ENCODE measurements around the gene GREB1L. TPM values are rescaled to one million over a fixed set of nuclear protein-coding genes. Genes with fewer than 3 reads are reported as not detected.

GREB1L gene
- total and polyA plus RNA-seq, 2 donors (not counting 1 experiment from before 2014, with no cell fraction given): 0.33 to 0.41 TPM

- no peak overlapping the region for H3K4me2 ChIP-seq (ENCODE audit: extremely low read depth, insufficient read depth, low read length)
- no peaks in the 10 kb centered on the region for H3K27me3 ChIP-seq (ENCODE audit: control insufficient read depth, insufficient read depth, low read length)
- H2AFZ ChIP-seq (ENCODE audit: low read length): no peak overlapping the region
- no peaks in the 10 kb centered on the region for H3K4me1 ChIP-seq (ENCODE audit: control insufficient read depth, extremely low read depth, insufficient read depth, low read length)
- no peak overlapping the region for H3K27ac ChIP-seq (ENCODE audit: insufficient read depth, low read length)
- H4K20me1 ChIP-seq (ENCODE audit: control insufficient read depth, extremely low read depth, insufficient read depth, low read length): no peaks in the 10 kb centered on the region
- no peak overlapping the region for H3K4me3 ChIP-seq (replicated peaks in 1 of 4; ENCODE audit: control extremely low read depth in 1 of 4, insufficient read depth in 1 of 4, low read depth in 3 of 4, low read length in 4 of 4)
- H3K36me3 ChIP-seq (ENCODE audit: control insufficient read depth, insufficient read depth, low read length): no peaks in the 10 kb centered on the region
- no peak for DNase-seq (ENCODE audit: low read depth in 2 of 2)
- no peak overlapping the region for H3K9ac ChIP-seq (ENCODE audit: insufficient read depth, low read length)
- no peak for TF ChIP-seq CTCF (conservative IDR thresholded peaks at IDR 0.05 in 1 of 2, IDR thresholded peaks at IDR 0.05 in 1 of 2; ENCODE audit: low read depth in 1 of 2, low read length in 2 of 2)
- no peak for TF ChIP-seq EZH2 (IDR thresholded peaks at IDR 0.05; ENCODE audit: low read length, missing control alignments)
- no peaks in the 10 kb centered on the region for H3K79me2 ChIP-seq (ENCODE audit: control insufficient read depth, insufficient read depth, low read length)
- H3K9me3 ChIP-seq (ENCODE audit: control insufficient read depth, insufficient read depth, low read depth, low read length): no peaks in the 10 kb centered on the region
Observed at GRCh38 chr18:21443776-21444464, 201.9 kb downstream of the GREB1L start.

DNA sequence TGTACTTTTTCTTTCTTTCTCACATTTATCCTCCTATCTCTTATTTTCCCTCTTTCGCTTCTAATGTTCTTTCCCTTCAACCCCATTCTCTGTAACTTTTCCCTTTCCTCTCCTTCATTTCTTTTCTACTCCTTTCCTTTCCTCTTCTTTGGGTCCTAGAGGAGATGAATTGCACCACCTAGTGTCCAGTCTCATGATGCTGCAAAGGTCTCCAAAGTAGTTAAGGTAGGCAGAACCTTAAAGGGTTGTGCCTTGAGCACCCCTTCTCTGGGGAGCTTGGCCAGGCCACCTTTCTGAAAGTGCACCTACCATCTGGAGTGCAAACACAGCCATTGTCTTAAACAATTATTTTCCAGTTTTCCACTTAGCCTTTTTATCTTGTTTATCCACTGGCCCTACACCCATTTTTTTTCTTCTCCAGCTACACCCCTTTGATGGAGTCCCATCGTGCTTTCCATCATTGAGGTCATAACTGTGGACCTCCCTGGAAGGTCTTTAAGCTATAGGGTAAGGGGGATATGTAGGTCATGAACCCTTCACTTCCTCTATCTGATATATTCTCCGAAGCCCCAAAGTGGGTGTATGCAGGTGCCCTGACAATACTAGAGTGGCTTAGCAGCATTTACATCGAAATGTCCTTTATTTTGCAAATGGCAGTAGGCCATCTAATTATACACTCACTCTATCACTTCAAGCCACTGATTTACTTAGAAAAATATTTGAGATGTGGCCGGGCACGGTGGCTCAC is 202.6 kb downstream of the GREB1L start:
- Histone ChIP-seq H3K4me3 (replicated peaks in 1 of 4; ENCODE audit: control extremely low read depth in 1 of 4, insufficient read depth in 1 of 4, low read depth in 3 of 4, low read length in 4 of 4) (no peak overlapping the region), H3K9me3 (ENCODE audit: control insufficient read depth, insufficient read depth, low read depth, low read length) (no peaks in the 10 kb centered on the region), H3K79me2 (ENCODE audit: control insufficient read depth, insufficient read depth, low read length) (no peaks in the 10 kb centered on the region), H3K4me2 (ENCODE audit: extremely low read depth, insufficient read depth, low read length) (no peak overlapping the region), H3K27ac (ENCODE audit: insufficient read depth, low read length) (no peak overlapping the region), H3K4me1 (ENCODE audit: control insufficient read depth, extremely low read depth, insufficient read depth, low read length) (no peaks in the 10 kb centered on the region), H3K9ac (ENCODE audit: insufficient read depth, low read length) (no peak overlapping the region), H3K36me3 (ENCODE audit: control insufficient read depth, insufficient read depth, low read length) (no peaks in the 10 kb centered on the region), H2AFZ (ENCODE audit: low read length) (no peak overlapping the region), H3K27me3 (ENCODE audit: control insufficient read depth, insufficient read depth, low read length) (no peaks in the 10 kb centered on the region), H4K20me1 (ENCODE audit: control insufficient read depth, extremely low read depth, insufficient read depth, low read length) (no peaks in the 10 kb centered on the region)
- DNase-seq (ENCODE audit: low read depth in 2 of 2): peak; percentile 55 to 78
- no peak for TF ChIP-seq EZH2 (IDR thresholded peaks at IDR 0.05; ENCODE audit: low read length, missing control alignments)
- peak; percentile 84 to 87 for TF ChIP-seq CTCF (conservative IDR thresholded peaks at IDR 0.05 in 1 of 2, IDR thresholded peaks at IDR 0.05 in 1 of 2; ENCODE audit: low read depth in 1 of 2, low read length in 2 of 2)

GRCh38 chr18:21448299-21448698 is 206.3 kb downstream of the GREB1L start:
- Histone ChIP-seq H2AFZ (ENCODE audit: low read length) (no peak overlapping the region), H3K27me3 (ENCODE audit: control insufficient read depth, insufficient read depth, low read length) (no peaks in the 10 kb centered on the region), H3K79me2 (ENCODE audit: control insufficient read depth, insufficient read depth, low read length) (no peaks in the 10 kb centered on the region), H4K20me1 (ENCODE audit: control insufficient read depth, extremely low read depth, insufficient read depth, low read length) (no peaks in the 10 kb centered on the region), H3K9ac (ENCODE audit: insufficient read depth, low read length) (no peak overlapping the region), H3K4me3 (replicated peaks in 1 of 4; ENCODE audit: control extremely low read depth in 1 of 4, insufficient read depth in 1 of 4, low read depth in 3 of 4, low read length in 4 of 4) (no peak overlapping the region), H3K27ac (ENCODE audit: insufficient read depth, low read length) (no peak overlapping the region), H3K4me2 (ENCODE audit: extremely low read depth, insufficient read depth, low read length) (no peak overlapping the region), H3K36me3 (ENCODE audit: control insufficient read depth, insufficient read depth, low read length) (no peaks in the 10 kb centered on the region), H3K9me3 (ENCODE audit: control insufficient read depth, insufficient read depth, low read depth, low read length) (no peaks in the 10 kb centered on the region), H3K4me1 (ENCODE audit: control insufficient read depth, extremely low read depth, insufficient read depth, low read length) (no peaks in the 10 kb centered on the region)
- DNase-seq (ENCODE audit: low read depth in 2 of 2): peak in 1 of 2 donors; percentile 60
- TF ChIP-seq EZH2 (IDR thresholded peaks at IDR 0.05; ENCODE audit: low read length, missing control alignments) (no peak), CTCF (conservative IDR thresholded peaks at IDR 0.05 in 1 of 2, IDR thresholded peaks at IDR 0.05 in 1 of 2; ENCODE audit: low read depth in 1 of 2, low read length in 2 of 2) (no peak)

Data from fibroblast of lung (primary cell).